ENCODE measurements around the gene ABHD16A. TPM values are rescaled to one million over a fixed set of nuclear protein-coding genes. Genes with fewer than 3 reads are reported as not detected.

ABHD16A gene
- total RNA-seq, 1 donor from 2014 or later, result 45.7 TPM

GRCh38 chr6:31665501-31666336, 37.4 kb downstream of the ABHD16A start, which contains the start of gene CSNK2B:
CSNK2B (plus strand) TSS chr6:31666080; CDS start chr6:31666832, 752 bp downstream.
- no peaks in the 10 kb centered on the region for H3K27me3 Mint-ChIP-seq (ENCODE audit: insufficient read depth)
- intact Hi-C loops (cut with micrococcal nuclease), result loop anchor here (1.0 to 10.0 kb wide), 18 partner anchors 13 to 1539 kb away; partner anchors contain the start of genes ABHD16A, AGPAT1, BAG6 and DDAH2
- no peaks in the 10 kb centered on the region for H3K9me3 Mint-ChIP-seq
- peaks cover 74% of the 10 kb centered on the region for H3K4me1 Mint-ChIP-seq (ENCODE audit: low read depth)
- peak; percentile 98 for DNase-seq (ENCODE audit: low spot score)
- peaks cover 68% of the 10 kb centered on the region for H3K36me3 Mint-ChIP-seq (ENCODE audit: low read depth)
- peak within 1 kb of the TSS; percentile 90 for H3K27ac Mint-ChIP-seq
- H3K4me3 Mint-ChIP-seq, result peak within 1 kb of the TSS; percentile 98

GRCh38 chr6:31664790-31665500, 38.2 kb downstream of the ABHD16A start, which contains the start of gene GPANK1:
GPANK1 (minus strand) TSS chr6:31664997; CDS start chr6:31664478, 519 bp downstream.
- intact Hi-C loops (cut with micrococcal nuclease), result loop anchor here (1.0 to 10.0 kb wide), 18 partner anchors 13 to 1540 kb away; partner anchors contain the start of genes ABHD16A, AGPAT1, BAG6 and DDAH2

GRCh38 chr6:31663961-31664789, 38.9 kb downstream of the ABHD16A start:
- no peak for DNase-seq (ENCODE audit: low spot score)

More at GRCh38 chr6:31664790-31665500, 38.2 kb downstream of the ABHD16A start, which contains the start of gene GPANK1:
- Mint-ChIP-seq H3K36me3 (ENCODE audit: low read depth) (peaks cover 65% of the 10 kb centered on the region), H3K27ac (peak within 1 kb of the TSS; percentile 90), H3K4me3 (peak within 1 kb of the TSS; percentile 98), H3K27me3 (ENCODE audit: insufficient read depth) (no peaks in the 10 kb centered on the region), H3K4me1 (ENCODE audit: low read depth) (peaks cover 75% of the 10 kb centered on the region), H3K9me3 (no peaks in the 10 kb centered on the region)
- peak; percentile 88 for DNase-seq (ENCODE audit: low spot score)

GRCh38 chr6:31663126-31663960, 39.8 kb downstream of the ABHD16A start:
- no peaks in the 10 kb centered on the region for H3K9me3 Mint-ChIP-seq

More at GRCh38 chr6:31663961-31664789, 38.9 kb downstream of the ABHD16A start:
- Mint-ChIP-seq H3K27ac (peak overlapping the region; percentile 90), H3K27me3 (ENCODE audit: insufficient read depth) (no peaks in the 10 kb centered on the region), H3K4me1 (ENCODE audit: low read depth) (peaks cover 83% of the 10 kb centered on the region), H3K4me3 (peak overlapping the region; percentile 98), H3K9me3 (no peaks in the 10 kb centered on the region), H3K36me3 (ENCODE audit: low read depth) (peaks cover 62% of the 10 kb centered on the region)
- intact Hi-C loops (cut with micrococcal nuclease), result loop anchor here (2.0 to 10.0 kb wide), 4 partner anchors 169 to 1541 kb away; partner anchors contain the start of genes AGPAT1, HSD17B8, RING1 and RXRB

DNA sequence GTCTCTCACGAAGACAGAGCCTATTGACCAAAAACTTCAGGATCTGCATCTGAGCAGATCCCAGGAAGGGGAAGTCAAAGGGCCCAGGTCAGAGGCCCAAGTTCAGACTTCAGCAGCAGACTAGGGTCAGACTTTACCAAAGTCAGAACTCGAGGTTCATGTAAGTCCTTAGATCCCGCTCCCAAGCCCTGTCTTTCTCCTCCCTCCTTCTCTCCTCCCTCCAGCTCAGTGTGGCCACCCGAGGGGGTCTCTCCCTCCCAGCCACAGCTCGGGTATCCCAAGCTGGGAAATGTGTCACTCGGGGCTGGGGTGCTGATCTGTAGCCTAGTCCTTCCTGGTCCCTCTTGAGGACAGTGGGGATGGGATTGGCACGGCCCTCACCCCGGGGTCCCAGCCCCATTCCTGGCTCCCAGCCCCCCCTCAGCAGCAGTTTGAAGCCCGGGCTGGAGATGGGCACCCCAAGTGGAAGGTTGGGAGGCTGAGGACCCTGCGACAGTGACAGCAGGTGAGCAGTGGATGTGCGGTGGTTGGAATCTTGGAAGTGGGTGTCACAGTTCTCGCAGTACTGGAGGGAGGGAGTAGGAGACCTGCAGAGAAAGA, 40.9 kb downstream of the ABHD16A start:
- DNase-seq (ENCODE audit: low spot score), result no peak
- Mint-ChIP-seq H3K27me3 (ENCODE audit: insufficient read depth) (no peaks in the 10 kb centered on the region), H3K36me3 (ENCODE audit: low read depth) (peaks cover 53% of the 10 kb centered on the region), H3K27ac (no peak overlapping the region), H3K4me3 (peak overlapping the region; percentile 91), H3K4me1 (ENCODE audit: low read depth) (peaks cover 84% of the 10 kb centered on the region), H3K9me3 (no peaks in the 10 kb centered on the region)
- intact Hi-C loops (cut with micrococcal nuclease), result loop anchor here (10.0 kb wide), 2 partner anchors 1313 to 1543 kb away; partner anchors contain the start of genes HSD17B8, RING1, RXRB and SLC39A7

More at GRCh38 chr6:31663126-31663960, 39.8 kb downstream of the ABHD16A start:
- Mint-ChIP-seq H3K27me3 (ENCODE audit: insufficient read depth) (no peaks in the 10 kb centered on the region), H3K36me3 (ENCODE audit: low read depth) (peaks cover 59% of the 10 kb centered on the region), H3K4me1 (ENCODE audit: low read depth) (peaks cover 84% of the 10 kb centered on the region), H3K27ac (peak overlapping the region; percentile 90), H3K4me3 (peak overlapping the region; percentile 98)
- intact Hi-C loops (cut with micrococcal nuclease), result loop anchor here (10.0 kb wide), 2 partner anchors 1311 to 1541 kb away; partner anchors contain the start of genes HSD17B8, RING1, RXRB and SLC39A7
- DNase-seq (ENCODE audit: low spot score), result no peak

DNA sequence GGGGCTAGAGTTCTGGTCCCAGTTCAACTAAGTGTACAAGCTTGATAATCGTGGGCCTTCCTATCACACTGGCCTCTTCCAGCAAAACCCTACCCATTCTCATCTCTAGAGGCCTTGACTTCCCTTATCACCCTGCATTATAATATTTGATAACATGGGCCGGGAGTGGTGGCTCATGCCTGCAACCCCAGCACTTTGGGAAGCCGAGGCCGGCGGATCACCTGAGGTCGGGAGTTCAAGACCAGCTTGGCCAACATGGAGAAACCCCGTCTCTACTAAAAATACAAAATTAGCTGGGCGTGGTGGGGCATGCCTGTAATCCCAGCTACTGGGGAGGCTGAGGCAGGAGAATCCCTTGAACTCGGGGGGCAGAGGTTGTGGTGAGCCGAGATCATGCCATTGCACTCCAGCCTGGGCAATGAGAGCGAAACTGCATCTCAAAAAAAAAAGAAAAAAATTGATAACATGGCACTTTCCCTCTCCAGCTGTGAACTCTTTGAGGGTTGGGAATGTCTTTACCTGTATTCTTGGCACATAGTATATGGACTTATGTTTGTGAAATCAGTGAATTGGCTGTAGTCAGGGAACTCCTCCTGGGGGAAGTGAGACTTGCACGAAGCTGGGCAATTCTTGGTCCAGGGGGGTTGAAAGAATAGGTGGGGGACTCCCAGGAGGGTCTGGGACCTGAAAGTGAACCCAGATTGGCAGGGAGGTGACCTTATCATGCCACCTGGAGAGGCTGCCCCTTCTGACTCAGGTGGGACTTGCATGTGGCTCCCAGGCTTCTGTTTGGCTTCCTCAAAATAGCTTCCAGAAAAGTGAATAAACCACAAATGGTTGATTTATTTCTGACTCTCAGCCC, 41.6 kb downstream of the ABHD16A start:
- no peak for DNase-seq (ENCODE audit: low spot score)
- intact Hi-C loops (cut with micrococcal nuclease), result loop anchor here (10.0 kb wide), 2 partner anchors 1313 to 1543 kb away; partner anchors contain the start of genes HSD17B8, RING1, RXRB and SLC39A7
- Mint-ChIP-seq H3K27ac (peak overlapping the region; percentile 80), H3K4me3 (peak overlapping the region; percentile 91), H3K9me3 (no peaks in the 10 kb centered on the region), H3K27me3 (ENCODE audit: insufficient read depth) (no peaks in the 10 kb centered on the region), H3K36me3 (ENCODE audit: low read depth) (peaks cover 51% of the 10 kb centered on the region), H3K4me1 (ENCODE audit: low read depth) (peaks cover 79% of the 10 kb centered on the region)

DNA sequence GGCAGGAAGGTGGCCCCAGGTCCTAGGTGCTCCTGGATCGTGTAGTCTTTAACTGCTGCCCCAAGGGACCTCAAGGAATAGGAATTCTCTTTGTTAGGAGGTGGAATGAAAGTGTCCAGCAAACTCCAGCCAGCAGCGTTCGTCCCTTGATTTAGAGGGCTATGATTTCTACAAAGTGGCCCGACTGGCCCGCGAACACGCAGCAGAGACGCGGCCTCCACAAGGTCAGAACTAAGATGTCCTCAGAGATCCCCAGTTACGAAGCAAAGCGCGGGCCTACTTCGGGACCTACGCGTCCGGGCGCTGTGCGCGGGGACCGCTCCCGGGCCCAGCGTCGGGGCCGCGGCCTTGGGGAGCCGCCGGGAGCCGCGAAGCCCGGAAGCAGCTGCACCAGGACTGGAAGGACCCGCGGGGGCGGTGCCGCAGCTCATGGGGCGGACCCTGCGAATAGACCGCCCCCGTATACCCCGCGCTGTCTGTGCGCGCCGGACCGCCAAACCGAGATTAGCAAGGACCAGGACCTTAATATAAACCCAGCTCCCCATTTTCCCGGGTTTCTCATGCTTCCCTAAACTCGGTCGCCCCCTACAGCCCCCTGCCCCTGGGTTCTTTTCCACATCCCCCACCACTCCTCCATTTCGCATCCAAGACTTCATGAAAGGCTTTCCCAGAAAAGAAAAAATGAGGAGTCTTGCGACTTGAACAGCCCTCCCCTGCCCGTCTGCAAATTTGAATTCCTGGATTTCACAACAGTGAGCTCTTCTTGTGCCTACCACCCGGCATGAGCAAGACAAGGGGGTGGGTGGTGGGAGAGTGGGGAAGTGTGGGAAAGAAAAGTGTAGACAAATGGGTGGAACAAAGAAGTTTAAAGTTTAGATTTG, 42.5 kb downstream of the ABHD16A start, which contains the start of gene C6orf47:
TSS of gene C6orf47 (minus strand) at position 398 of the 881 bp plus-strand sequence. CDS start 831 bp downstream, outside the sequence.
- Mint-ChIP-seq H3K36me3 (ENCODE audit: low read depth) (peaks cover 53% of the 10 kb centered on the region), H3K27ac (peak within 1 kb of the TSS; percentile 80), H3K4me1 (ENCODE audit: low read depth) (peaks cover 79% of the 10 kb centered on the region), H3K27me3 (ENCODE audit: insufficient read depth) (no peaks in the 10 kb centered on the region), H3K9me3 (no peaks in the 10 kb centered on the region), H3K4me3 (peak within 1 kb of the TSS; percentile 91)
- peak; percentile 69 for DNase-seq (ENCODE audit: low spot score)
- intact Hi-C loops (cut with micrococcal nuclease), result loop anchor here (1.0 to 10.0 kb wide), 3 partner anchors 8 to 1544 kb away; partner anchors contain the start of genes BAG6, HSD17B8, RING1 and RXRB

DNA sequence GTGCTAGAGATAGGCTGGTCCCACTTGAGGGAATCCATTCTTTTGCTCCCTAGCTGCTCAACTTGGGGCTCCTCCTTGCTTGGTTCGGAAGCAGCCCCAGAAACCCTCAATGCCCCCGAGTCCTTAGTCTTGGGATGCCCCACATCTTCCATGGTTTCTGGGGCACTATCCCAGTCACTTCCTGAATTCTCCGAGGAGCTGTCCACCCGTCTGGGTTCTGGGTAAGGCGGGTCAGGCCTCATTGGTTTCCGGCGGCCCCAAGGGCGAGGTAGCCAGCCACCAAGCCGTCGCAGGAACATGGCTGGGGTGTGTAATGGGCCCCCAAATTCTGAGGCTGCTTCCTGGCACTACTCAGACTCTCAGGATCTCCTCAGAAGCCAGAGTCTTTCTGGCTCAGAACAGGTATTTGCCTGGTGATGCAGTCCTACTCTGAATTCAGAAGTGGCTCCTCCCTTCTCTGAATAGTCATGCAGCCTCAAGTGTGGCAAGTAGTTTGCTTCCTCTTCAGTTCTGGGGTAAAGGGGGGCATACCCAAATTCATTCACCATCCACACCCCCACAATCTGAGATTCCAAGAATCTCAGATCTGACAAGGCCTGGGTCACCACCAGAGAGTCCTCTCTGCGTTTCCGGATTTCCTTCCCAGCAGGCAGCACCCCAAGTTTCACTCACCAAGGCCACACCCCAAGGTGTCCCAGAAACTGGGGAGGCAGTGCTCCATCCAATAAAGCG, 43.3 kb downstream of the ABHD16A start:
- peaks cover 55% of the 10 kb centered on the region for H3K36me3 Mint-ChIP-seq (ENCODE audit: low read depth)
- intact Hi-C loops (cut with micrococcal nuclease), result loop anchor here (1.0 to 10.0 kb wide), 3 partner anchors 8 to 1545 kb away; partner anchors contain the start of genes BAG6, HSD17B8, RING1 and RXRB
- DNase-seq (ENCODE audit: low spot score), result peak; percentile 36
- H3K27ac Mint-ChIP-seq, result peak overlapping the region; percentile 76
- peak overlapping the region; percentile 91 for H3K4me3 Mint-ChIP-seq
- peaks cover 85% of the 10 kb centered on the region for H3K4me1 Mint-ChIP-seq (ENCODE audit: low read depth)
- H3K27me3 Mint-ChIP-seq (ENCODE audit: insufficient read depth), result no peaks in the 10 kb centered on the region
- H3K9me3 Mint-ChIP-seq, result no peaks in the 10 kb centered on the region
